ENCODE data around the gene TMEM204. TPM values are rescaled to one million over a fixed set of nuclear protein-coding genes. Genes with fewer than 3 reads are reported as not detected.

The TMEM204 gene
- total RNA-seq, 1 experiment from 2014 or later = not detected

DNA sequence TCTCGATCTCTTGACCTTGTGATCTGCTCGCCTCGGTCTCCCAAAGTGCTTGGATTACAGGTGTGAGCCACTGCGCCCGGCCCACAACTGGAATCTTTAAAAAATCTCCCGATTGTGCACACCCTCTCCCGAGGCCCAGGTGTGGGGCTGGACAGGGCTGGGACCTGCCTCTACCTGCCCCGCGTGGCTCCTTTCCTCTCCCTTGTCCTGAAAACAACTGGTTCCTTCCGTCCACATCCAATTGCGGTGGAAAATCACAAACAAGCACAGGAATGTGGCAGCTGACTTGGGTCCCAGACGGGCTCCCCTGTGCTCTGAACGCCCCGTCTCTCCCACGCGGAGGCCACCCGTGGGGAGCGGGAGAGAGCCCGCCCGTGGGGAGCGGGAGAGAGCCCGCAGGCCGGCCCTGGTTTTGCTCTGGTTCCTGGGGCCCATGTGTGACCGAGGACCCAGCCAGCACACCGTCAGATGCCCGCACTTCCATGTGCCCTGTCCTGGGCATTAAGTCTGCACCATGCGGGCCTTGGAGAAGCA is 3.0 kb upstream of the TMEM204 start:
- no peak for TF ChIP-seq EZH2 (IDR thresholded peaks at IDR 0.05; ENCODE audit: borderline replicate concordance, low read depth, low read length, poor library complexity, severe bottlenecking)
- no peak for TF ChIP-seq CTCF (conservative IDR thresholded peaks at IDR 0.05; ENCODE audit: low read depth, low read length)
- no peak for DNase-seq (ENCODE audit: low spot score)
- no TSS peak for BruUV-seq (replicated peaks)
- H3K27ac ChIP-seq (ENCODE audit: low read depth, low read length, poor library complexity, severe bottlenecking) = no peak overlapping the region
- H3K9me3 ChIP-seq (ENCODE audit: low read depth, low read length, poor library complexity, severe bottlenecking) = no peaks in the 10 kb centered on the region
- no peaks in the 10 kb centered on the region for H3K27me3 ChIP-seq (replicated peaks; ENCODE audit: insufficient read depth, low read depth, low read length, poor library complexity)
- intact Hi-C loops (cut with micrococcal nuclease; ENCODE audit: unreplicated experiment) = no loop called here
- ChIA-PET POLR2A (ENCODE audit: low non-redundant PET) (no interaction called here), CTCF (no interaction called here)
- H3K4me1 ChIP-seq (ENCODE audit: insufficient read depth, low read length, poor library complexity, severe bottlenecking) = no peaks in the 10 kb centered on the region
- H3K36me3 ChIP-seq (ENCODE audit: insufficient read depth, low read length, poor library complexity, severe bottlenecking) = no peaks in the 10 kb centered on the region
- H3K4me3 ChIP-seq (ENCODE audit: low read depth, low read length, poor library complexity, severe bottlenecking) = no peak overlapping the region

DNA sequence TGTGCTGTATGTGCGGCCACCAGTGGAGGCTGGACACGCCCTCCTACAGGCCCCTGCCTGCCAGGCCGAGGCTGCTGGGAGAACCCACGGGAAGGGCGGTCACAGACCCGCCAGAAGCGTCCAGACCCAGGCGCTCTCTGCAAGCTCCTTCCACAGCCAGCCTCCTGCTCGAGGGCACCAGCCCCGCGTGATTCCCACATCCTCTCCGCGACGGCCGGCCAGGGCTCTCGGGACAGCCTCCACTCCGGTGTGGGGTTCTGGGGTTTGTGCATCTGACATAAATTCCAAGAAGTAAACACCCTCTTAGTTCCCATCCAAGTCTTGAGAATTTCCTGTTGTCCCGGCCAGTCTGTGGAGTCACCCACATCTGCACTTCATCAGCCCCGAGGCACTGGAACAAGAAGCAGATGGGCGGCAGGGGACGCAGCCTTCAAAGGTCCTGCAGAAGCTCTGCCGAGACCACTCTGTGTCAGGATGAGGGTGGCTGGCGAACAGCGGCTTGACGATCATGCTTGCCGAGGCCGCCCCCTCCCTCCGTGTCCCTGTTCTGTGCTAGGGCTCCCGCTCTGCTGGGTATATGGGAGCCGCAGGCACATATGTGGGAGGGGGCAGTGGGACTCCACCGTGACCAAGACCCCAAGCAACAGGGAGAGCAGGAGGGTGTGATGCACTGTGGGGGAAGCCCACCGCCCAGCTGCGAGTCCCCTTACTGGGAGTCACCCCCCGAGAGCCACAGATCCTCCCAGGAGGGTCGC is 2.4 kb upstream of the TMEM204 start:
- H3K27me3 ChIP-seq (replicated peaks; ENCODE audit: insufficient read depth, low read depth, low read length, poor library complexity) = no peaks in the 10 kb centered on the region
- intact Hi-C loops (cut with micrococcal nuclease; ENCODE audit: unreplicated experiment) = no loop called here
- H3K4me3 ChIP-seq (ENCODE audit: low read depth, low read length, poor library complexity, severe bottlenecking) = no peak overlapping the region
- H3K27ac ChIP-seq (ENCODE audit: low read depth, low read length, poor library complexity, severe bottlenecking) = no peak overlapping the region
- TF ChIP-seq EZH2 (IDR thresholded peaks at IDR 0.05; ENCODE audit: borderline replicate concordance, low read depth, low read length, poor library complexity, severe bottlenecking) (no peak), CTCF (conservative IDR thresholded peaks at IDR 0.05; ENCODE audit: low read depth, low read length) (no peak)
- H3K36me3 ChIP-seq (ENCODE audit: insufficient read depth, low read length, poor library complexity, severe bottlenecking) = no peaks in the 10 kb centered on the region
- ChIA-PET CTCF (no interaction called here), POLR2A (ENCODE audit: low non-redundant PET) (no interaction called here)
- no peaks in the 10 kb centered on the region for H3K9me3 ChIP-seq (ENCODE audit: low read depth, low read length, poor library complexity, severe bottlenecking)
- H3K4me1 ChIP-seq (ENCODE audit: insufficient read depth, low read length, poor library complexity, severe bottlenecking) = no peaks in the 10 kb centered on the region
- BruUV-seq (replicated peaks) = no TSS peak
- DNase-seq (ENCODE audit: low spot score) = no peak

DNA sequence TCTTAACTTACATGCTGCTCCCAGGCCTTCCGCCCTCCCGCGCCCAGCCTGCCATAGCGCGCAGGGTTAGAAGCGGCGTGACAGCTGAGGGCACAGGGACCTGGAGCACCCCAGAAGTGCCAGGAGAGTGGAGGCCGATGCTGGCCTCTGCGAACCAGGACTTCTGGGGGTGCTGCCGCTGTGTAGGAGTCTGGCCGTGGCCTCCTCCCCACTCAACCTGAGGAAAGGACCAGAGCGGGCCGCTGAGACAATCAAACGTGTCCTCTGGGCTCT is 1.9 kb upstream of the TMEM204 start:
- Histone ChIP-seq H3K36me3 (ENCODE audit: insufficient read depth, low read length, poor library complexity, severe bottlenecking) (no peaks in the 10 kb centered on the region), H3K27ac (ENCODE audit: low read depth, low read length, poor library complexity, severe bottlenecking) (no peak overlapping the region), H3K9me3 (ENCODE audit: low read depth, low read length, poor library complexity, severe bottlenecking) (no peaks in the 10 kb centered on the region), H3K4me3 (ENCODE audit: low read depth, low read length, poor library complexity, severe bottlenecking) (no peak overlapping the region), H3K4me1 (ENCODE audit: insufficient read depth, low read length, poor library complexity, severe bottlenecking) (no peaks in the 10 kb centered on the region), H3K27me3 (replicated peaks; ENCODE audit: insufficient read depth, low read depth, low read length, poor library complexity) (no peaks in the 10 kb centered on the region)
- TF ChIP-seq CTCF (conservative IDR thresholded peaks at IDR 0.05; ENCODE audit: low read depth, low read length) = no peak
- TF ChIP-seq EZH2 (IDR thresholded peaks at IDR 0.05; ENCODE audit: borderline replicate concordance, low read depth, low read length, poor library complexity, severe bottlenecking) = no peak
- no TSS peak for BruUV-seq (replicated peaks)
- CTCF ChIA-PET = no interaction called here
- no peak for DNase-seq (ENCODE audit: low spot score)
- POLR2A ChIA-PET (ENCODE audit: low non-redundant PET) = no interaction called here
- intact Hi-C loops (cut with micrococcal nuclease; ENCODE audit: unreplicated experiment) = no loop called here
